Sigmoid colon (tissue), 7 donors: ENCODE measurements around the gene GPR108. TPM values are rescaled to one million over a fixed set of nuclear protein-coding genes. Genes with fewer than 3 reads are reported as not detected.

ENCODE experiments used
- DNase-seq: peaks from one replicate; pipeline ENCODE4 v3.0.0-alpha.2; 2019
- H3K27ac ChIP-seq, 4 donors: fragments of 200-600 bp; sonication (generic); one replicate each; pipeline ENCODE4 v1.5.1; 2016 to 2019; ENCODE audit warnings: mild to moderate bottlenecking in 1 of 4
- H3K27me3 ChIP-seq, 3 donors: fragments of 200-600 bp; sonication (generic); one replicate each; pipeline ENCODE4 v1.5.1; 2019; ENCODE audit warnings: mild to moderate bottlenecking in 1 of 3
- H3K36me3 ChIP-seq, 4 donors: fragments of 200-600 bp; sonication (generic); one replicate each; pipeline ENCODE4 v1.5.1; 2016 to 2019
- H3K4me1 ChIP-seq, 4 donors: fragments of 200-600 bp; sonication (generic); one replicate each; pipeline ENCODE4 v1.5.1; 2017 to 2019
- H3K4me3 ChIP-seq, 4 donors: fragments of 200-600 bp; sonication (generic); one replicate each; pipeline ENCODE4 v1.5.1; 2017 to 2019; ENCODE audit warnings: mild to moderate bottlenecking in 2 of 4, moderate library complexity in 1 of 4
- H3K9me3 ChIP-seq, 4 donors: fragments of 200-600 bp in 3 of 4; sonication (generic) in 3 of 4; one replicate each; pipeline versions ENCODE4 v1.5.1 to v1.6.1; 2013 to 2019
- CTCF ChIP-seq, 4 experiments: fragments of 450-650 bp in 3 of 4; fragments of 200-600 bp in 1 of 4; IDR thresholded peaks; one replicate each; pipeline ENCODE4 v1.5.1; 2016 to 2019; ENCODE audit warnings: antibody characterized with exemption in 4 of 4, mild to moderate bottlenecking in 3 of 4, moderate library complexity in 2 of 4
- EP300 ChIP-seq, 4 donors: sonication (generic); formaldehyde crosslinking; IDR thresholded peaks; one replicate each; pipeline ENCODE4 v1.6.1; 2017; ENCODE audit warnings: antibody characterized with exemption in 4 of 4
- POLR2A ChIP-seq, 2 donors: fragments of 450-650 bp; IDR thresholded peaks; one replicate each; pipeline ENCODE4 v1.6.1; 2016; ENCODE audit warnings: antibody characterized with exemption in 2 of 2, mild to moderate bottlenecking in 2 of 2, moderate library complexity in 2 of 2
- POLR2AphosphoS5 ChIP-seq, 4 donors: sonication (generic); formaldehyde crosslinking; IDR thresholded peaks; one replicate each; pipeline ENCODE4 v1.6.1; 2017; ENCODE audit warnings: antibody characterized with exemption in 4 of 4
- WGBS, 2 donors: extraction: QIAGEN DNeasy Blood & Tissue Kit; methylation state at CpG; one replicate each; pipeline ENCODE4 v1.1.7; 2013; 5-methylcytosine and 5-hydroxymethylcytosine counted together
- intact Hi-C: fragments of 100-400 bp; cut with DNase I; formaldehyde crosslinking; loops from one replicate; pipeline ENCODE4 v1.15.1; 2023
- polyA plus RNA-seq, 3 donors: library from polyadenylated mRNA; stranded (reverse); fragments of 200-250 nt; gene quantifications; one replicate each; pipeline ENCODE4 v1.2.3, GENCODE V29; 2013
- total RNA-seq, 4 donors: library from RNA; depleted of rRNA; stranded (reverse); fragments of >200 nt; gene quantifications; one replicate each; pipeline ENCODE4 v1.1.0, GENCODE V29; 2016
- donor health status: healthy with polysubstance abuse.
- donor health status: Bipolar disorder and iron deficiency.
- donor health status: healthy.

The GPR108 gene
- total and polyA plus RNA-seq, 7 donors = 39.0 to 91.1 (median 57.8) TPM

- H3K4me3 ChIP-seq = no peak overlapping the region
- DNase-seq = no peak
- 92 to 94% methylated on average over 16 of the region's 16 CpGs for WGBS, 2 donors
These were observed 25.1 kb downstream of the GPR108 start for GRCh38 chr19:6712231-6712630.

DNA sequence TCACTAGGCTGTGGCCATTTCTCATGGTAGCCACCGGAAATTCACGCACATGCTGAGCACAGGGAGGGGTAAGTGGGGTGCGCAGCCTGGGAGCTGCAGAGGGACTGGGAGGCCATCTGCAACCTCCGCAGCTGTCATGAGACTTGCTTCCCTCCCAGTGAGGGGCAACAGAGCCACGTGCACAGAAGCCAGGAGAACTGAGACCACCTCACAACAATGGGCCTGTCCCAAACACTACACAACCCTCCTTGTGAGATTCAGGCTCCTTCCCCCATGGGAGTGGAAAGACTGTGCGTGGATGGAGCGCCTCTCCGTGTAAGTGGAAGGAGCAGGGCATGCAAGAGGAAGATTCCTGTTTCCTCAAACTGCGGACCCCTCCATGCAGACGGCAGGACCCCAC, 25.8 kb downstream of the GPR108 start:
- no peak overlapping the region for H3K27ac ChIP-seq
- intact Hi-C loops = no loop called here
- TF ChIP-seq CTCF (IDR thresholded peaks at IDR 0.05) (no peak), POLR2AphosphoS5 (IDR thresholded peaks at IDR 0.05) (no peak), POLR2A (IDR thresholded peaks at IDR 0.05) (no peak), EP300 (IDR thresholded peaks at IDR 0.05) (no peak)
- WGBS, 2 donors = 79 to 84% methylated on average over 10 of the region's 10 CpGs
- DNase-seq = no peak
- no peaks in the 10 kb centered on the region for H3K36me3 ChIP-seq
- no peaks in the 10 kb centered on the region for H3K9me3 ChIP-seq
- H3K4me1 ChIP-seq = no peaks in the 10 kb centered on the region
- H3K27me3 ChIP-seq = peaks cover 0 to 54% (median 20%) of the 10 kb centered on the region in 3 donors
- no peak overlapping the region for H3K4me3 ChIP-seq

More at GRCh38 chr19:6712231-6712630, 25.1 kb downstream of the GPR108 start:
- no peak for TF ChIP-seq POLR2A (IDR thresholded peaks at IDR 0.05)
- TF ChIP-seq CTCF (IDR thresholded peaks at IDR 0.05) = no peak
- TF ChIP-seq POLR2AphosphoS5 (IDR thresholded peaks at IDR 0.05) = no peak
- no peak for TF ChIP-seq EP300 (IDR thresholded peaks at IDR 0.05)
- Histone ChIP-seq H3K36me3 (no peaks in the 10 kb centered on the region), H3K27me3 (peaks cover 0 to 54% (median 20%) of the 10 kb centered on the region in 3 donors), H3K27ac (no peak overlapping the region), H3K4me1 (no peaks in the 10 kb centered on the region), H3K9me3 (no peaks in the 10 kb centered on the region)
- intact Hi-C loops = no loop called here

DNA sequence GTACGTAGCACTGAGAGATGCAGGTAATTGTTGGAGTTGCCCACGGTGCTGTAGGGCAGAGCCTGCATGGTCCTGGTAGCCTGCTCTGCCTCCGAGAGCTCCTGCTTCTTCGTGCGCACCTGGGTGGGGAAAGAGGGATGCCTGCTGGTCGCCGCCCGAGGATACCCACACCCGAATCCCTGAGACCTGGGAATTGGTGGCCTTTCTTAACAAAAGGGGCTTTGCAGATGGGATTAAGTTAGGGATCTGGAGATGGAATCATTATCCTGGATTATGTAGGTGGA, 26.4 kb downstream of the GPR108 start:
- Histone ChIP-seq H3K27ac (no peak overlapping the region), H3K36me3 (no peaks in the 10 kb centered on the region), H3K9me3 (no peaks in the 10 kb centered on the region), H3K4me1 (no peaks in the 10 kb centered on the region), H3K4me3 (no peak overlapping the region), H3K27me3 (peaks cover 0 to 52% (median 20%) of the 10 kb centered on the region in 3 donors)
- 48 to 63% methylated on average over 9 of the region's 9 CpGs for WGBS, 2 donors
- intact Hi-C loops = no loop called here
- DNase-seq = no peak
- no peak for TF ChIP-seq POLR2A (IDR thresholded peaks at IDR 0.05)
- TF ChIP-seq EP300 (IDR thresholded peaks at IDR 0.05) = no peak
- TF ChIP-seq CTCF (IDR thresholded peaks at IDR 0.05) = no peak
- no peak for TF ChIP-seq POLR2AphosphoS5 (IDR thresholded peaks at IDR 0.05)

GRCh38 chr19:6710273-6711077, 26.9 kb downstream of the GPR108 start:
- Histone ChIP-seq H3K9me3 (no peaks in the 10 kb centered on the region), H3K4me3 (no peak overlapping the region), H3K36me3 (no peaks in the 10 kb centered on the region), H3K27ac (no peak overlapping the region), H3K27me3 (peaks cover 0 to 52% (median 20%) of the 10 kb centered on the region in 3 donors), H3K4me1 (no peaks in the 10 kb centered on the region)
- WGBS, 2 donors = 25 to 35% methylated on average over 30 of the region's 30 CpGs
- intact Hi-C loops = no loop called here
- TF ChIP-seq POLR2AphosphoS5 (IDR thresholded peaks at IDR 0.05) = no peak
- no peak for TF ChIP-seq CTCF (IDR thresholded peaks at IDR 0.05)
- no peak for TF ChIP-seq POLR2A (IDR thresholded peaks at IDR 0.05)
- TF ChIP-seq EP300 (IDR thresholded peaks at IDR 0.05) = no peak
- no peak for DNase-seq
